GM19395 (cell line): Measurements from ENCODE around the gene PRAF2.

Experiments
- ATAC-seq: cut with Tn5 transposase; IDR thresholded peaks from one replicate; pipeline ENCODE4 v1.9.1; 2021; ENCODE audit warnings: mild to moderate bottlenecking, moderate library complexity; ENCODE audit not compliant: unreplicated experiment

The PRAF2 gene

GRCh38 chrX:49075347-49075746 is 1.5 kb upstream of the PRAF2 start:
- no peak for ATAC-seq

DNA sequence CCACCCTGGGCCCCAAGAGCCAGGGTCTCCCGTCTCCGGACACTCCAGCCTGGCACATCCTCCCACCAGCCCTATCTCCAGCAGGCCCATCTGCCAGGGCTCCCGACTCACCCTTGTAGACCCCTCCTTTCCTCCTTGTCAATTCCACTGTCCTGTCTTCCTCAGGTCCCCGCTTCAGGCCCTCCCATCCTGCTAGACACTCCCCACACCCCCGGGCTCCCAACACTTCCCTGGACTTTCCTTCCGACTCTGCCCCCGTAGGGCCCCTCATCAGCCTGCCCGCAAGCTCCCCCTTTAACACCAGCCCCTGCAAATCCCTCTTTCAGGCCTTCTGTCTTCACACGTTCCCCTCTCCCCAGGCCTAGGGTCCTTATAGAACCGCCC is 1.1 kb downstream of the PRAF2 start:
- ATAC-seq = no peak

DNA sequence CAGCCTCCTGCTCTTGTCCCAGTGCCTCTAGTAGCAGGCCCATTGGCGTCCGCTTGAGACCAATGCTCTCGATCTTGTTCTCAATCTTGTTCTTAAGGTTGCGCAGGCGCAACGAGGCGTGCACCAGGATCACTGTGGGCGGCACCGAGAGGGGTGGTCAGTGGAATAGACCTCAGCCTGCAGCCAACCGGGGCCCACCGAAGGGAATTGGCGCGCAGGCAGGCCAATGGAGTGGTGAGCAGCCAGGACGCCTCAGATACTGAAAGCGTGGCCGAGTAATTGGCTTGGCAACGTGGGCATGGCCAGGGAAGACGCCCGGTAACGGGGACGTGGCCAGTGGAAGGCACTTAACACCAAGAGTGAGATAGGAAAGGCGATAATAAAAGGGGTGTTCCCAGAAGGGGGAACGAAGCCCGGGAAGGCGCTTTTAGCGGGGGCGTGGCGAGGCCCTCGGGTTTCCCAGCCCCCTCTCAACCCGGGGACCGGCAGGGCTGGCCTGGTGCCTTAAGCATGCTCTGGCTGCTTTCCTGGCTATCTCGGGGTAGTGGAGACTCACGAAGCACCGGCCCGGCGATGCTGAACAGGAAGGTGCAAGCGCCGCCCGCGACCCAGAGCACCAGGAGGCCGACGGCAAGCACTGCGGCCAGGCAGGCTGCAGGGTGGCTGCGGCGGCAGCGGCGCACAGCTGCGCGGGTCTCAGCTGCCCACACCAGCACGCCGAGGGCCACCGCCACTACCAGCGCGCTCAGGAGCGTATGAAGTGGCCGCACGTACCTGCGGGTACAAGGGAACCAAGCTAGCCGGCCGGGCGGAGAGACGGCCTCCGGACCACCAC is 1.7 kb downstream of the PRAF2 start:
- ATAC-seq = no peak

GRCh38 chrX:49070988-49071387 is 2.8 kb downstream of the PRAF2 start:
- no peak for ATAC-seq

- ATAC-seq = no peak
Measured at GRCh38 chrX:49069038-49069437, 4.8 kb downstream of the PRAF2 start.

- ATAC-seq = no peak
Measured at GRCh38 chrX:49067285-49068120, 6.3 kb downstream of the PRAF2 start.

DNA sequence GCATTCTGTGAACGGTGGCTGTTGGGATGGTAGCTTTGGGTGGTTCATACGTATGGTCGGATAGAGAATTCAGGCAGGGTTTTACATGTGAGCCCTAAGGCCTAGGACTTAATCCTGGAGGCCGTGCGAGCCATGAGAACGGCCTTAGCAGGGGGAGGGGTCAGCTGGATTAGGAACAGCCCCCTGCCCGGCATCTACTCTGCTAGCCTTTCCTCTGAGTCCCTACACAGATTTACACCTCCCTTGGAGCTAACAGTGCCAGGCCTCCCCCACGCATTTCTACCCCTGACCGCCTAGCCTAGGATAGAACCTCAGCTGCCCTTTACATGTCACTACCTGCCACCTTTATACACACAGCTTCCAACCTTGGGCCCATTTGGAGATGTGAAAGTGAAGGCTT is 7.1 kb downstream of the PRAF2 start:
- no peak for ATAC-seq

DNA sequence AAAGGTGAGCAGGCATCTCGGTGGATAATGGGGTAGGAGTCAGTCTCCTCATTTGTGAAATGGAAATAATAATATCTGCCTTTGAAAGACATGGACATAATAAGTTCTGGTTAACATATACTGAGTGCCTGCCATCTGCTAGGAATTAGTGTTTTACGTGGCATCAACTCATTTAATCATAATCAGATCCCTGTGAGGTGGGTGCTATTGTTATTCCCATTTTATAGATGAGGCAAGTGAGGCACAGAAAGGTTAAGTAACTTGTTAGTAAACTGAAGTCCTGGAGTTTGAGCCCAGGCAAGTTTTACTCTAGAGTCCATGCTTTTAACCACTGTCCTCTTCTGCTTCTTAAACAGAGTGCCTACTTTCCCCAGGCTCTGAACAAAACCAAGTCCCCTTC is 7.5 kb downstream of the PRAF2 start:
- no peak for ATAC-seq

GRCh38 chrX:49064735-49065134 is 9.1 kb downstream of the PRAF2 start:
- ATAC-seq = no peak

GRCh38 chrX:49064303-49064702 is 9.5 kb downstream of the PRAF2 start:
- ATAC-seq = no peak

DNA sequence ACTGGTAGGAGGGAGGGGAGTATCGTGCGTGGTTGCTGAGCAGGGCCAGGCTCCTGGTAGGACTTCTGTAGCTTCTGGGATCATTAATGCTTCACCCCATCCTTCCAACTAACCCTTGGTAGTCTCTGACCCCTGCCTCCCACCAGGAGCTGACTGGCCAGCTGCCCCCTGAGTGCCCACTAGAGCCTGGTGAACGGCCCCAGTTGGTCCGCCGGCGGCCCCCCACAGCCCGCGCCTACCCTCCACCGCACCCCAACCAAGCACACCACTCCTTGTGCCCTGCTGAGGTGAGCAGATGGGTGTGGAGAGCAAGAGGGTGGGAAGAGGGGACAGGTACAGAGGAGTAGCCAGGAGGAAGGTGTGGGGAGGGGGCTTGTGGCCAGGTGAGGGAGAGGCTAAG is 10.1 kb downstream of the PRAF2 start:
- ATAC-seq = no peak

DNA sequence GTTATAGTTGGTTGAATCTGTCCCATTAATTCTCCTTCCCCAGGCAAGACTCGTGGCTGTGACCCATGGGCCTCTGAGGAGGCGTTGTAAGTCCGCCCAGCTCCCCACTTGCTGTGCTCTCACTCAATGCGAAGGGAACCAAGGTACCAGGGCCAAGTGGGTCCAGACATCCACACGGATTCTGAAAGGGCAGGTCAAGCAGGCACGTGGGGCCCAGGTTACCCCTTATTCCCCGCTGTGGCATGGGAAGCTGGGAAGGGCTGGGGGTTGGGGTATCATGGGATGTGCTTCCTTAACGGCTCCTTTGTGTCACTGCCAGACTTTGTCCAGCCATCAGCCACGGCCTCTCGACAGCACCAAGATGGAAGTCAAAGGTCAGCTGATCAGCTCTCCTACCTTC is 11.9 kb downstream of the PRAF2 start:
- ATAC-seq = no peak

DNA sequence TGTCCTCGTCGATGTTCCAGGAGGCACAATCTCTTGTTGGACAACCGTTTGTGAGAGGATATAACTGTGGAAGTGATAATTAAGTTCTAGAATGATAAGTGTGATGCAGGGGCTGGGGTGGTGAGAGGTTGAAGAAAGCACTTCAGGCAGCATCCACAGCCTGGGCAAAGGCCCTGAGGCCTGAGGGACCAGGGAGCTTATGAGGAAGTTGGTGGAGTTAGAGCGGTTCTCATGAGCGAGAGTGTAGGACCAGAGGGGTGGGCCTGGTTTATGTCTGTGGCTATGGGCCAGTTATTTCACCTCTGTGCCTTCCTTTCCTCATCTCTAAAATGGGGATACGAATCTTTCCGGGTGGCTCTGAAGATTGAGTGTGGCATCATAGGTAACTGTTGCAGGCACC is 12.3 kb downstream of the PRAF2 start:
- no peak for ATAC-seq

- no peak for ATAC-seq
Measured at GRCh38 chrX:49060914-49061313, 12.9 kb downstream of the PRAF2 start.

- ATAC-seq = no peak
Measured at GRCh38 chrX:49059681-49060085, 14.1 kb downstream of the PRAF2 start.

GRCh38 chrX:49059201-49059600 is 14.6 kb downstream of the PRAF2 start:
- ATAC-seq = no peak

GRCh38 chrX:49058794-49059193 is 15.0 kb downstream of the PRAF2 start, which contains the start of gene CCDC120:
TSS of gene CCDC120 (plus strand) at chrX:49058999. CDS start at chrX:49062042, 3,043 bp downstream.
- no peak for ATAC-seq

GRCh38 chrX:49054073-49054762 is 19.6 kb downstream of the PRAF2 start:
- no peak for ATAC-seq

DNA sequence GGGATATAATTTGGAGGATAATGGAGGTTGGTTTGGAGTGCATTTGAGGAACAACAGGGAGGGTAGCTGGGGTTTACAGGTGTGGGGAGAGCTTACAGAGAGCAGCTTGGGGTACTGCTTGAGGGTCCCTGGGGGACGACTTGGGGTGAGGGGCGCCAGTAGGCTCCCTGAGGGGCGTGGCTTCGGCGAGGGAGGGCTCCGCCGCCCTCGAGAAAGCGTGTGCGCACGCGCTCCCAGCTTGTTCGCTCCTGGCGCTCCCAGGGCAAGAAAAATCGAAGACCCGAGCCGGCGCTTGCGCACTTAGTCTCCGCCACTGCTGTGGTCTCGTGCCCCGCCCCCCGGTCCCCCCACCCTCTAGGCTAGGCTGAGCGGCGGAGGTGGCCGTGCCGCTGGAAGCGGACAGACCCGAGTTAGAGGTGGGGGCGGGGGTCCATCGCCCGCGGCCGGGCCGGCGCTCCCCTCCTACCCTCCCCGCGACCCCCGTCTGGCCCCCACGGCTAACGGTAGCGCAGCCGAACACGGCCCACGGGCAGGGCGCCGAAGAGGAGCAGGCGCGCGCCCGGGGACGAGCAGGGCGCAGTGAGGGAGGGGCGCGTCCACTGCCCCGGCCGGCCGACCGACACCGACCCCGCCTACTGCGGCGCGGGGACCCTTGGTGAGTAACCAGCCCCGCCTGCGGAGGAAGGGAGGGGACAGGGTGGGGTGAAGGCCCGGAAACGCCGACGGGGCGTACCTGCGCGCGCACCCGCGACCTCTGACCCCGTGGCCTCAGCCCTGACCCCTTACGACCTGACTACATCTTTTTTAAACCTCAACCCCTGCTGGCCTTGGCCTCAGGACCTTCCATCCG is 20.4 kb downstream of the PRAF2 start:
- ATAC-seq = no peak

DNA sequence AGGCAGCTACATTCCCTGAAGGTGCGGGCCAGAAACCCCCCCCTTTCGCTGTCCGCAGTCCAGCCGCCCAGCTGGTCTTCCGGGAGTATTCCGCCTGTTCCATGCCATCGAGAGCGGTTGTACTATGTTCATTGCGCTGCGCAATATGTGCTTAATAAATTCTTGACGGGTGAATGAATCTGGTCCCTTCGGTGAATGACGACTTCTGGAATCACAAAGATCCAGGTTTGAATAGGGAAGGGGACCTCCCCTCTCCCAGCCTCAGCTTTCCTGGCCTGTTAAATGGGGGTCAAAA is 29.9 kb downstream of the PRAF2 start:
- ATAC-seq = no peak
